Ishikawa (cell line): ENCODE measurements around the gene INSYN2B.

Experiments
- CEBPB ChIP-seq: IDR thresholded peaks from 2 replicates; pipeline ENCODE4 v1.6.1; 2012
- CREB1 ChIP-seq: IDR thresholded peaks from 2 replicates; pipeline ENCODE4 v1.6.1; 2012; ENCODE audit warnings: low read depth
- EGR1 ChIP-seq: IDR thresholded peaks from 2 replicates; pipeline ENCODE4 v1.6.1; 2012
- EP300 ChIP-seq: IDR thresholded peaks from 2 replicates; pipeline ENCODE4 v1.6.1; 2012; ENCODE audit warnings: borderline replicate concordance
- FOXM1 ChIP-seq: IDR thresholded peaks from 2 replicates; pipeline ENCODE4 v1.6.1; 2012; ENCODE audit warnings: low read depth, borderline replicate concordance
- NFIC ChIP-seq: IDR thresholded peaks from 2 replicates; pipeline ENCODE4 v1.6.1; 2012
- RAD21 ChIP-seq: IDR thresholded peaks from 2 replicates; pipeline ENCODE4 v1.6.1; 2012; ENCODE audit warnings: low read depth
- REST ChIP-seq: IDR thresholded peaks from 2 replicates; pipeline ENCODE4 v1.6.1; 2012; ENCODE audit warnings: low read depth, mild to moderate bottlenecking
- TAF1 ChIP-seq: IDR thresholded peaks from 2 replicates; pipeline ENCODE4 v1.6.1; 2012; ENCODE audit warnings: low read depth, mild to moderate bottlenecking
- TCF12 ChIP-seq: IDR thresholded peaks from 2 replicates; pipeline ENCODE4 v1.6.1; 2012; ENCODE audit warnings: low read depth
- TEAD4 ChIP-seq: IDR thresholded peaks from 2 replicates; pipeline ENCODE4 v1.6.1; 2012
- YY1 ChIP-seq: IDR thresholded peaks from 2 replicates; pipeline ENCODE4 v1.6.1; 2012; ENCODE audit warnings: low read depth
- ZBTB7A ChIP-seq: IDR thresholded peaks from 2 replicates; pipeline ENCODE4 v1.6.1; 2012; ENCODE audit warnings: low read depth
- TF ChIP-seq, protein P1 (sequence below): IDR thresholded peaks from 2 replicates; pipeline ENCODE4 v1.6.1; 2012
- TF ChIP-seq, protein P2 (sequence below): IDR thresholded peaks from 2 replicates; pipeline ENCODE4 v1.6.1; 2012

The INSYN2B gene

DNA sequence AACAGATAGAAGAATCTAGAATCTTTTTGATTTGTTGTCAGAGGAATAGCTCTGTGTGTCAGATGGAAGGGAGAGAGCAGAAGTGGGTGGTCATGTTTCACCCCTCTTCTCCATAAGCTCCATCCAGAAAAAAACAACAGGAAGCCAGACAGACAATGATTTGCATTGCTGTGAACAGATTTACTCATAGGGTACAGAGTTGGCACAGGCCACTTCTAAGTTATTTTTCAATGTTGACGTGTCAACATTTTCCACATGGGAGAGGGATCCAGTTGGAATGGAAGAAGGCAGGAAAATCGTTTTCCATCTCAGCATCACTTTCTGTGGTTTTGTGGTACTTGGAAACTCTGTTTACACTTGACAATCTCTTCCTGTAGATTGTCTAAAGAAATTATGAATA is 86.7 kb downstream of the INSYN2B start:
- TF ChIP-seq REST, result no peak
- TF ChIP-seq, protein P1, sequence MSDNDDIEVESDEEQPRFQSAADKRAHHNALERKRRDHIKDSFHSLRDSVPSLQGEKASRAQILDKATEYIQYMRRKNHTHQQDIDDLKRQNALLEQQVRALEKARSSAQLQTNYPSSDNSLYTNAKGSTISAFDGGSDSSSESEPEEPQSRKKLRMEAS, result no peak
- no peak for TF ChIP-seq TEAD4
- TF ChIP-seq CEBPB, result no peak
- no peak for TF ChIP-seq EP300
- TF ChIP-seq TAF1, result no peak
- no peak for TF ChIP-seq FOXM1
- no peak for TF ChIP-seq NFIC
- no peak for TF ChIP-seq RAD21
- no peak for TF ChIP-seq CREB1
- no peak for TF ChIP-seq ZBTB7A
- TF ChIP-seq YY1, result no peak
- no peak for TF ChIP-seq EGR1
- TF ChIP-seq TCF12, result no peak
- TF ChIP-seq, protein P2, sequence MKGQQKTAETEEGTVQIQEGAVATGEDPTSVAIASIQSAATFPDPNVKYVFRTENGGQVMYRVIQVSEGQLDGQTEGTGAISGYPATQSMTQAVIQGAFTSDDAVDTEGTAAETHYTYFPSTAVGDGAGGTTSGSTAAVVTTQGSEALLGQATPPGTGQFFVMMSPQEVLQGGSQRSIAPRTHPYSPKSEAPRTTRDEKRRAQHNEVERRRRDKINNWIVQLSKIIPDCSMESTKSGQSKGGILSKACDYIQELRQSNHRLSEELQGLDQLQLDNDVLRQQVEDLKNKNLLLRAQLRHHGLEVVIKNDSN, result no peak

- TF ChIP-seq YY1, result no peak
- TF ChIP-seq EGR1, result no peak
- TF ChIP-seq TEAD4, result no peak
Measured at GRCh38 chr5:169893010-169893409, 87.3 kb downstream of the INSYN2B start.

- TF ChIP-seq ZBTB7A (no peak), EGR1 (no peak), YY1 (no peak), FOXM1 (no peak), NFIC (no peak), CREB1 (no peak), TEAD4 (no peak), REST (no peak), RAD21 (no peak), EP300 (no peak)
- TF ChIP-seq, protein P1, result no peak
- TF ChIP-seq, protein P2, result no peak
Measured at GRCh38 chr5:169889572-169889971, 90.7 kb downstream of the INSYN2B start.

DNA sequence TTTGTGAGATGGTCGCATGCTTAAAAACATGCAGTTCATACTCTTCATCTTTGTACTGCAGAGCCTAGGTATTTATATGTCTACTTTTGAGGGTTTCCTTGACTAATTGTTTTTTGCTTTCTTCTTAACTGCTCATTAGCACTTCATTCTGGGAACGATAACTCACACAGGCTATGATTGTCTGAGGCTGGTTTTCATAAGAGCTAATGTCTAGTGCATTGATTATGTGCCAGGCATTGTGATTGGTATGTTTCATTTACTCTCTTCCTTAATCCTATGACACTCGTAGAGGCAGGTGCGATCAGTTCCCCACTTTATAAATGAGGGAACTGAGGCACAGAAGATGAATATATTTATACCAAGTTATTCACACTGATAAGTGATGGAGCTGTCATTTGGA is 93.6 kb downstream of the INSYN2B start:
- TF ChIP-seq TEAD4, result no peak
- TF ChIP-seq, protein P2, result no peak
- no peak for TF ChIP-seq RAD21
- no peak for TF ChIP-seq TAF1
- no peak for TF ChIP-seq REST
- no peak for TF ChIP-seq CREB1
- TF ChIP-seq TCF12, result no peak
- TF ChIP-seq, protein P1, result no peak
- no peak for TF ChIP-seq FOXM1
- TF ChIP-seq YY1, result no peak
- no peak for TF ChIP-seq NFIC
- TF ChIP-seq CEBPB, result no peak
- no peak for TF ChIP-seq EGR1
- TF ChIP-seq EP300, result no peak
- no peak for TF ChIP-seq ZBTB7A
